HepG2 (cell line): ENCODE results near the gene DPEP3. TPM values are rescaled to one million over a fixed set of nuclear protein-coding genes. Genes with fewer than 3 reads are reported as not detected.

Experiments
- BATF2 ChIP-seq: sonication (generic); formaldehyde crosslinking; IDR thresholded peaks from 2 replicates; pipeline ENCODE4 v1.8.0; 2022; ENCODE audit warnings: mild to moderate bottlenecking, missing genetic modification reagents, moderate library complexity
- ETS1 ChIP-seq: sonication (generic); formaldehyde crosslinking; IDR thresholded peaks from 2 replicates; pipeline ENCODE4 v1.4.0; 2020; ENCODE audit warnings: missing genetic modification reagents
- HNRNPLL ChIP-seq: fragments of 200-400 bp; formaldehyde crosslinking; IDR thresholded peaks from 2 replicates; pipeline ENCODE4 v1.6.1; 2017; ENCODE audit warnings: mild to moderate bottlenecking, low read depth, low read length; ENCODE audit not compliant: poor library complexity, severe bottlenecking
- JUNB ChIP-seq: sonication (generic); formaldehyde crosslinking; IDR thresholded peaks from 2 replicates; pipeline ENCODE4 v1.8.0; 2022; ENCODE audit warnings: missing genetic modification reagents, mild to moderate bottlenecking, borderline replicate concordance
- KAT2B ChIP-seq: fragments of 150-350 bp; IDR thresholded peaks from 2 replicates; pipeline ENCODE4 v1.6.1; 2014; ENCODE audit warnings: low read depth, low read length, borderline replicate concordance
- MAFK ChIP-seq, 2 experiments: IDR thresholded peaks in 1 of 2; conservative IDR thresholded peaks in 1 of 2; 2 replicates each; pipeline ENCODE4 v1.6.1; 2011; ENCODE audit warnings: improper control_type of control experiment in 2 of 2, low read length in 2 of 2
- MIXL1 ChIP-seq: IDR thresholded peaks from 2 replicates; pipeline ENCODE4 v1.6.1; 2016
- NAIF1 ChIP-seq: sonication (generic); formaldehyde crosslinking; IDR thresholded peaks from 2 replicates; pipeline ENCODE4 v1.5.0; 2020; ENCODE audit warnings: mild to moderate bottlenecking, missing genetic modification reagents, borderline replicate concordance
- NFATC3 ChIP-seq: sonication (generic); formaldehyde crosslinking; IDR thresholded peaks from 2 replicates; pipeline ENCODE4 v1.5.1; 2020; ENCODE audit warnings: mild to moderate bottlenecking, missing genetic modification reagents
- POLR2AphosphoS2 ChIP-seq: IDR thresholded peaks from 2 replicates; pipeline ENCODE4 v1.6.1; 2011; ENCODE audit warnings: low read depth, low read length, improper control_type of control experiment
- SOX6 ChIP-seq, 2 experiments: fragments of 450-650 bp in 1 of 2; sonication (generic) in 1 of 2; formaldehyde crosslinking in 1 of 2; IDR thresholded peaks; 2 replicates each; pipeline versions ENCODE4 v1.4.0 to v1.6.1; 2017 to 2020; ENCODE audit warnings: antibody characterized with exemption in 1 of 2, mild to moderate bottlenecking in 1 of 2, missing genetic modification reagents in 1 of 2
- SP1 ChIP-seq, 2 experiments: fragments of 450-650 bp in 1 of 2; sonication (generic) in 1 of 2; formaldehyde crosslinking in 1 of 2; IDR thresholded peaks; 2 replicates each; pipeline versions ENCODE4 v1.4.0 to v1.6.1; 2016 to 2020; ENCODE audit warnings: missing genetic modification reagents in 1 of 2
- TFDP2 ChIP-seq: sonication (generic); formaldehyde crosslinking; IDR thresholded peaks from 2 replicates; pipeline ENCODE4 v1.4.0; 2020; ENCODE audit warnings: missing genetic modification reagents
- ZBTB1 ChIP-seq: sonication (generic); formaldehyde crosslinking; IDR thresholded peaks from 2 replicates; pipeline ENCODE4 v1.4.0; 2020; ENCODE audit warnings: missing genetic modification reagents, borderline replicate concordance
- ZFX ChIP-seq: sonication (generic); formaldehyde crosslinking; IDR thresholded peaks from 2 replicates; pipeline ENCODE4 v1.4.0; 2020; ENCODE audit warnings: mild to moderate bottlenecking, low read depth, missing genetic modification reagents, moderate library complexity
- ZNF362 ChIP-seq: sonication (generic); formaldehyde crosslinking; IDR thresholded peaks from 2 replicates; pipeline ENCODE4 v1.4.0; 2020; ENCODE audit warnings: missing genetic modification reagents, mild to moderate bottlenecking, borderline replicate concordance
- ZNF557 ChIP-seq: sonication (generic); formaldehyde crosslinking; IDR thresholded peaks from 2 replicates; pipeline ENCODE4 v1.4.0; 2020; ENCODE audit warnings: missing genetic modification reagents
- ZNF703 ChIP-seq: sonication (generic); formaldehyde crosslinking; IDR thresholded peaks from 2 replicates; pipeline ENCODE4 v1.5.1; 2020; ENCODE audit warnings: missing genetic modification reagents, mild to moderate bottlenecking, moderate library complexity, borderline replicate concordance
- polyA plus RNA-seq, 8 experiments: library from polyadenylated mRNA; depleted of rRNA in 3 of 8; stranded (reverse) in 7 of 8; unstranded in 1 of 8; fragments of >200 nt; fragmentation: Illumina TruSeq in 4 of 8; extraction: Trizol in 4 of 8; gene quantifications; 2 replicates each; pipeline versions ENCODE4 v1.2.1 to v1.2.3, GENCODE V29; 2011 to 2016; ENCODE audit warnings: low read depth in 4 of 8, missing spikeins in 1 of 8, mixed read lengths in 1 of 8; ENCODE audit not compliant: insufficient read depth in 1 of 8
- total RNA-seq, 5 experiments: library from RNA; depleted of rRNA; stranded (reverse); fragments of >200 nt; fragmentation: Illumina TruSeq; extraction: Trizol; gene quantifications; 2 replicates each; pipeline ENCODE4 v1.2.3, GENCODE V29; 2016; ENCODE audit warnings: low read depth in 1 of 5
- TF ChIP-seq, protein P1 (sequence below): sonication (generic); formaldehyde crosslinking; IDR thresholded peaks from 2 replicates; pipeline ENCODE4 v1.5.1; 2020; ENCODE audit warnings: missing genetic modification reagents, mild to moderate bottlenecking, borderline replicate concordance
- TF ChIP-seq, protein P2 (sequence below): sonication (generic); formaldehyde crosslinking; IDR thresholded peaks from 2 replicates; pipeline ENCODE4 v1.5.0; 2020; ENCODE audit warnings: missing genetic modification reagents

The DPEP3 gene
- total and polyA plus RNA-seq, 2 of the 13 experiments (the other 11 are each of a cell fraction or from before 2014, with no cell fraction given): not detected

DNA sequence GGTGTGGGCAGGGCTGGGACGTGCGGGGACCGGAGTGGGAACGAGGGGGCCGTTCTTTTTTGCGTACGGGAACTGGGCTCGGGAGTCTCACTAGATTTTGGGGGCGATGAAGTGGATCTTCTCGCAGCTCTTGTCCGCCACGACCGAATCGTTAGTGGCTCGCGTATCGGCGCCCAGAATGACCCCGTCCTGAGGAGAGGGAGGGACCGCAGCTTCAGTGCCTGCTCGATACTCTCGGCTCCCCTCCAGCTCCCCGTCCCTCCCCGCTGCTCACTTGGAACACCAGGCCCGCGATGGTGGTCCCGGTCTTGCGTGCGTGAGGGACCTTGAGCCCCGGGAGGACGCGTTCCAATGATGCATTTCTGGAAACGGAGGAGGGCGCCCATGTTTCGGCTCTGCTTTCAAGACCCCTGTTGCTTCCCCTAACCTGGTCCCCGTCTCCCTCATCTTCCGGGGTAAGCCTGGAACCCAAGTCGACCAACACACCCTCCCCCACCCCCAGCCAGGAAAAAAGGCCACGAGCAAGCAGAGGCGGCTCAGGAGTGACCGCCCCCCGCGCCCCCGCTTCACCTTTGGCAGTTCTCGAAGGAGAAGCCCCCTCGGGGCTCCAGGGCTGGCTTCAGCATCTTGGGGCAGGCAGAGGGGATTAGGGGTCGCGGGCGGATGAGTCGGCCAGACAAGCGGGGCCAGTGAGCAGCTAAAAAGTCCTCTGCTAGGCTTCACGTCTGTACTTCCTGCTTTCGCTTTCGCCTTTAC lies 44.0 kb downstream of the DPEP3 start, which contains the start of gene PSMB10 (continued):
- TF ChIP-seq, protein P1, sequence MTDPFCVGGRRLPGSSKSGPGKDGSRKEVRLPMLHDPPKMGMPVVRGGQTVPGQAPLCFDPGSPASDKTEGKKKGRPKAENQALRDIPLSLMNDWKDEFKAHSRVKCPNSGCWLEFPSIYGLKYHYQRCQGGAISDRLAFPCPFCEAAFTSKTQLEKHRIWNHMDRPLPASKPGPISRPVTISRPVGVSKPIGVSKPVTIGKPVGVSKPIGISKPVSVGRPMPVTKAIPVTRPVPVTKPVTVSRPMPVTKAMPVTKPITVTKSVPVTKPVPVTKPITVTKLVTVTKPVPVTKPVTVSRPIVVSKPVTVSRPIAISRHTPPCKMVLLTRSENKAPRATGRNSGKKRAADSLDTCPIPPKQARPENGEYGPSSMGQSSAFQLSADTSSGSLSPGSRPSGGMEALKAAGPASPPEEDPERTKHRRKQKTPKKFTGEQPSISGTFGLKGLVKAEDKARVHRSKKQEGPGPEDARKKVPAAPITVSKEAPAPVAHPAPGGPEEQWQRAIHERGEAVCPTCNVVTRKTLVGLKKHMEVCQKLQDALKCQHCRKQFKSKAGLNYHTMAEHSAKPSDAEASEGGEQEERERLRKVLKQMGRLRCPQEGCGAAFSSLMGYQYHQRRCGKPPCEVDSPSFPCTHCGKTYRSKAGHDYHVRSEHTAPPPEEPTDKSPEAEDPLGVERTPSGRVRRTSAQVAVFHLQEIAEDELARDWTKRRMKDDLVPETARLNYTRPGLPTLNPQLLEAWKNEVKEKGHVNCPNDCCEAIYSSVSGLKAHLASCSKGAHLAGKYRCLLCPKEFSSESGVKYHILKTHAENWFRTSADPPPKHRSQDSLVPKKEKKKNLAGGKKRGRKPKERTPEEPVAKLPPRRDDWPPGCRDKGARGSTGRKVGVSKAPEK (CRISPR knock-in tag): no peak; the same call in 1 of the 2 replicates
- TF ChIP-seq ZNF703 (CRISPR knock-in tag) (no peak), SP1 (IDR thresholded peaks at IDR 0.05) (no peak), SP1 (CRISPR knock-in tag; IDR thresholded peaks at IDR 0.05) (no peak), MIXL1 (CRISPR knock-in tag) (no peak), BATF2 (0 out of 2 replicates have a peak, but pooled peaks have one; percentile 61), ETS1 (CRISPR knock-in tag) (no peak), NAIF1 (peak; percentile 86; the same call in 1 of the 2 replicates), NFATC3 (CRISPR knock-in tag) (no peak; the same call in 1 of the 2 replicates), ZNF557 (CRISPR knock-in tag) (no peak), JUNB (CRISPR knock-in tag) (no peak), POLR2AphosphoS2 (no peak; the same call in 1 of the 2 replicates), ZNF362 (CRISPR knock-in tag) (no peak), HNRNPLL (peak; percentile 16), ZFX (CRISPR knock-in tag) (0 out of 2 replicates have a peak, but pooled peaks have one; percentile 13), KAT2B (no peak), ZBTB1 (CRISPR knock-in tag) (no peak), SOX6 (IDR thresholded peaks at IDR 0.05) (no peak), SOX6 (CRISPR knock-in tag; IDR thresholded peaks at IDR 0.05) (no peak), TFDP2 (no peak; the same call in 1 of the 2 replicates), MAFK (conservative IDR thresholded peaks at IDR 0.05 in 1 of 2, IDR thresholded peaks at IDR 0.05 in 1 of 2; ENCODE audit: low read length in 2 of 2) (no peak)
- TF ChIP-seq, protein P2, sequence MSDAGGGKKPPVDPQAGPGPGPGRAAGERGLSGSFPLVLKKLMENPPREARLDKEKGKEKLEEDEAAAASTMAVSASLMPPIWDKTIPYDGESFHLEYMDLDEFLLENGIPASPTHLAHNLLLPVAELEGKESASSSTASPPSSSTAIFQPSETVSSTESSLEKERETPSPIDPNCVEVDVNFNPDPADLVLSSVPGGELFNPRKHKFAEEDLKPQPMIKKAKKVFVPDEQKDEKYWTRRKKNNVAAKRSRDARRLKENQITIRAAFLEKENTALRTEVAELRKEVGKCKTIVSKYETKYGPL: no peak
